NB4 (cell line): ENCODE measurements around the gene NKX2-1.

Experiments used
- DNase-seq: peaks from one replicate; pipeline ENCODE4 v3.0.0; 2010; ENCODE audit warnings: low read depth
- H3K4me3 ChIP-seq: one replicate; pipeline ENCODE4 v1.5.1; 2011; ENCODE audit warnings: mild to moderate bottlenecking, low read depth, low read length, moderate library complexity
- MYC ChIP-seq: IDR thresholded peaks from 2 replicates; pipeline ENCODE4 v1.6.1; 2011; ENCODE audit warnings: low read depth, low read length
- POLR2A ChIP-seq: IDR thresholded peaks from 2 replicates; pipeline ENCODE4 v1.6.1; 2011; ENCODE audit warnings: mild to moderate bottlenecking; ENCODE audit not compliant: insufficient read length; ENCODE audit errors: extremely low read depth
- TF ChIP-seq, protein P1 (sequence below): IDR thresholded peaks from 2 replicates; pipeline ENCODE4 v1.6.1; 2011; ENCODE audit warnings: low read depth, low read length
- TF ChIP-seq, protein P2 (sequence below): IDR thresholded peaks from one replicate; pipeline ENCODE4 v1.5.1; 2012; ENCODE audit warnings: low read depth, low read length

NKX2-1 gene

DNA sequence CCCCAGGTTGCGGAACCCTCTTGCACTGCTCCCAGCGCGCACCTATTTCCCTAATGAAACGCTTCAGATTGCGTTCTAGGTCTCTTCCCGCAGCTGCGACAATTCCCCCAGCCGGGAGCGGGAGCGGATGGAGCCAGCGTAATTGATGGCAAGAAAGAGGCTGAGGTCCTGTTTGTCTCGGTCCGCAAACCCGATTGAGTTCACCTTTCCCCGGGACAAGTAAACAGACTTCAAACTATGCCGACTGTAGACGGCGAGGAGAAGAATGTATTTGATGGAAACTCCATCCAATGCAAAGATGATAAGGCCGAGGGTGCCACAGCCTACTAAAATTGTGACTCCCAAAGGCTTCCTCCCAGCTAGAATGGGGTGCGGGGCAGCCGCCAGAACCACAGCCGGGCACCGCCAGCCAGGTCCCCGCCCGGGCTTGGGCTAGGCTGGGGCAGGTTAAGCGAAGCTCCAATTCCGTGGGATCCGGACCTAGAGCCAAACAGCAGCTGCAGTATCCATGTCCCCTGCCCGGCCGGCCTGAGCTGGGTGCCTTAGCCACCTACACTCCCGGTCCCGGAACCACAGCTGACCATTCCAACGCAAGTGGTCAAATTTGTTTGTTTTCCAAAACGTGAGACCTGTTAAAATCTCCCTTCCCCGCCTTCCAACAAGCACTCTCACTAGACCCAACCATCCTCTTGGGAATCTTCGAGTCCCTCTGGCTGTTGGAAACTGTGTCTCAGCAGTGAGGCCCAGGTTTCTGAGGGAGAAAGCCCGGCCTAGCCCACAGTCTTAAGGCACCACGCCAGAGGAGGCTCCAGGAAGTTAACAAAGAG is 5.5 kb downstream of the NKX2-1 start:
- DNase-seq = no peak
- TF ChIP-seq MYC = no peak
- no peak for TF ChIP-seq POLR2A
- TF ChIP-seq, protein P1, sequence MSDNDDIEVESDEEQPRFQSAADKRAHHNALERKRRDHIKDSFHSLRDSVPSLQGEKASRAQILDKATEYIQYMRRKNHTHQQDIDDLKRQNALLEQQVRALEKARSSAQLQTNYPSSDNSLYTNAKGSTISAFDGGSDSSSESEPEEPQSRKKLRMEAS = no peak
- TF ChIP-seq, protein P2, sequence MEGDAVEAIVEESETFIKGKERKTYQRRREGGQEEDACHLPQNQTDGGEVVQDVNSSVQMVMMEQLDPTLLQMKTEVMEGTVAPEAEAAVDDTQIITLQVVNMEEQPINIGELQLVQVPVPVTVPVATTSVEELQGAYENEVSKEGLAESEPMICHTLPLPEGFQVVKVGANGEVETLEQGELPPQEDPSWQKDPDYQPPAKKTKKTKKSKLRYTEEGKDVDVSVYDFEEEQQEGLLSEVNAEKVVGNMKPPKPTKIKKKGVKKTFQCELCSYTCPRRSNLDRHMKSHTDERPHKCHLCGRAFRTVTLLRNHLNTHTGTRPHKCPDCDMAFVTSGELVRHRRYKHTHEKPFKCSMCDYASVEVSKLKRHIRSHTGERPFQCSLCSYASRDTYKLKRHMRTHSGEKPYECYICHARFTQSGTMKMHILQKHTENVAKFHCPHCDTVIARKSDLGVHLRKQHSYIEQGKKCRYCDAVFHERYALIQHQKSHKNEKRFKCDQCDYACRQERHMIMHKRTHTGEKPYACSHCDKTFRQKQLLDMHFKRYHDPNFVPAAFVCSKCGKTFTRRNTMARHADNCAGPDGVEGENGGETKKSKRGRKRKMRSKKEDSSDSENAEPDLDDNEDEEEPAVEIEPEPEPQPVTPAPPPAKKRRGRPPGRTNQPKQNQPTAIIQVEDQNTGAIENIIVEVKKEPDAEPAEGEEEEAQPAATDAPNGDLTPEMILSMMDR = no peak
- H3K4me3 ChIP-seq = no peak overlapping the region

DNA sequence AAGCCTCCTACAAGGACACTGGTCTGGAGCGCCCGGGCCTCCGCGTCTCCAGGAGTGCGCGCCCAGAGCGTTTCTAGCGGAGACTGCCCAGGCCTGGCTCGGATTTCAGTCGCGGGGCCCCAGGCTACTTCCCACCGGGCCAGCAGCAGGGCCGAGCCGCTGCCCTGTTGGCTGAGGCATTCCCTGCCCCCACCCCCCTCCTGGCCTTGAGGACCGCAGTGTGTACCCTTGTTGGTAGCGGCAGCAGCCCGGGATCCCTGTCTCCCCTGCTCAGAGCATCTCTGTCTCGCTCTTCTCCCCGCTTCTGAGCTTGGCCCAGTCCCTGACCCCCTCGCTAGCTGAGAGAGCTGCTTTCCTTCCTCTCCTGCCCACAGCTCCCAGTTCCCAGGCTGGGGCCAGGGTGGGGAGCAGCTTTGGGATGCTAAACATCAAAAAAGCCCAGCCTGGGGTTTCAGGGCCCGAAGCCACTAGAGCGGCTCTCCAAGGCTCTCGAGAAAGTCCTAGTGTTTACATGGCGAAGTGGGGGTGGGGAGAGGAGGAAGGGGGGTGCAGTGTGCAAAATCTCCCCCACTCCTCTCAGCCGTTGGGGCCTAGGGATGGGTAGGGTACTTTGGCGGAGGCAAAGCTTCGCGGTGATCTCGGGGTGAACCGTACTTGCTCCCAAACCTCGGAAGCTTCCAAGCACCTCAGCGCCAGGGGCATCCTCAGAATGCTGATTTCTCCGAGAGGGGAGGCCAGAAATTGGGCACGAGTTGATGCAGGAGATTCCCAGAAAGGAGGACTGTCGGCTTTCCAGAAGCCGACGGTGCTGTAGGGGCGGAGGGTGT is 6.4 kb downstream of the NKX2-1 start:
- TF ChIP-seq, protein P2 = no peak
- TF ChIP-seq MYC = no peak
- TF ChIP-seq, protein P1 = no peak
- TF ChIP-seq POLR2A = no peak
- DNase-seq = no peak
- no peak overlapping the region for H3K4me3 ChIP-seq

DNA sequence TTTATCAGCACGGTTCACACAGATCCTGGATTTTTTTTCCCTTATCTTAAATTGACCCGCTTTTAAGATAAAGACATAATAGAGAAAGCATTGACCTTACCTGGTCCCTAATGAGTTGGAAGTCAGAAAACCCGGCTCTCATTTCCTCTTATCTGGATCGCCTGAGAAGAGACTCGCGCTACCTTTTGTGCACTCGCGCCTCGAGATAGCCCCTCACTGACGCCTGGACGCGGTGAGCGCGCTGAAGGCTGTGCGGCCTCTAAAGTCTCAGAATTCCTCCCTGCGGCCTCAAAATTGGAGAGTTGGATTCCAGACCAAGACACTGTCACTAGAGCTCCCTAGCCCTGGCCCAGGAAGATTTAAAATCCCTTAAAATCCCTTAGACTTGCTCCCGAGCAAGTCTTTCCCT is 7.0 kb downstream of the NKX2-1 start:
- no peak overlapping the region for H3K4me3 ChIP-seq
- no peak for TF ChIP-seq POLR2A
- TF ChIP-seq, protein P2 = no peak
- TF ChIP-seq, protein P1 = no peak
- DNase-seq = no peak

DNA sequence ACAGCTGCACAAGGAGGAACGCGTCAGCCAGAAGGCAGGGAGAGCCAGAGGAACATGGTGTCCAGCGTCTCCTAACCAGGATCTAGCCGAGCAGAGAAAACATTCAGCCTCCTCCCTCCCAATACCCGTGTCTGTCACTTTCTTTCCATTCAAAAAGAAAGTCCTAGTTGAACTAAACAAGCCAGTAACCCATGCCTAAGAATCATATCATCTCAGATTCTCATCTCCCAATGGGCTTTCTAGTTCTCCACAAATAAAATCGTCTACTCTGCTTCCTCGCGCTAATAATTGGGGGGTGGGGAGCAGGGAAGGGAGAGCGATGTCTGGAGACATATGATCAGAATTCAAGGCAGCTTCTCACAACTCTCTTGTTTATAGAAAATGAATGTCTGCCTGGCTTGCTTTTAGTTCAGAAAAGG is 7.4 kb downstream of the NKX2-1 start:
- DNase-seq = no peak
- no peak overlapping the region for H3K4me3 ChIP-seq
- TF ChIP-seq POLR2A (no peak), MYC (no peak)
- TF ChIP-seq, protein P1 = no peak
- TF ChIP-seq, protein P2 = no peak

DNA sequence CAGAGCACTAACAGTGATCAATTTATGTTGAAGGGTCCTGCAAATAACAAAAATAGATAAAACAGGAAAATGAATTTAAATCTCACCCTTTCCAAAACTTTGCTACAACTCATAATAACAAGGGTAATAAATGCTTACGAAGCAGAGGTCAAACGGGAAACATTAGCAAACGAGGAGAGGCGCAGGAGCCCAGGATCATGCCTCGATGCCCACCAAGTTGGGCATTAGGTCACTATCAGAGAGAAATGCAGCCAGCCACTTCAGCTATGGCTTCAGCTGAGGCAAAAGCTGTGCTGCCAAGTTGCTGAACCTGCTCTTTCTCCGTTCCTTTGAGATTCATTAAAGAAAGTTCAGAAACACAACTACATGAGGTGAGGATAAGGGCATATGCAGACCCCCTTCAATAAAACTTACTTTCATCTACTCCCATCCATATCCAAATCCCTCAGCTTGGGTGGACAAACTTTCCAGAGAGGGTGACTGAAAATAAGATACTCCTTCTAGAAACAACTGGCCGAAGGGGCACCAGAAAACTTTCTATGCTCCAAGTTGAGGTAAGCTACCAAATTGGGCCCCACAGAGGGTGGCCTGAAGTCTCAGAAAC is 7.9 kb downstream of the NKX2-1 start:
- DNase-seq = no peak
- H3K4me3 ChIP-seq = no peak overlapping the region
- TF ChIP-seq, protein P2 = no peak
- TF ChIP-seq MYC (no peak), POLR2A (no peak)
- TF ChIP-seq, protein P1 = no peak
